AG04449 (cell line): ENCODE results near the gene KCNQ1.

ENCODE experiments used
- CTCF ChIA-PET: fragments of 350-600 bp; formaldehyde crosslinking; extraction: SDS; loops from one replicate; lab custom pipeline; 2021; ENCODE audit warnings: antibody characterized with exemption; lab: Yijun Ruan, JAX
- POLR2A ChIA-PET: fragments of 400-600, 350-600 bp; formaldehyde crosslinking; extraction: SDS; loops from one replicate; lab custom pipeline; 2020; ENCODE audit warnings: antibody characterized with exemption, inconsistent platforms; lab: Yijun Ruan, JAX
- DNase-seq: peaks from one replicate; pipeline ENCODE4 v3.0.0-alpha.2; 2010; ENCODE audit warnings: low read depth, low spot score
- H3K4me3 ChIP-seq: 2 replicates; pipeline ENCODE4 v1.5.1; 2011; ENCODE audit warnings: low read depth, mild to moderate bottlenecking, control low read depth, low read length
- CTCF ChIP-seq: IDR thresholded peaks from one replicate; pipeline ENCODE4 v1.5.1; 2011; ENCODE audit warnings: mild to moderate bottlenecking, moderate library complexity, low read length, control low read depth, inconsistent platforms; ENCODE audit not compliant: insufficient read depth; ENCODE audit errors: missing control alignments

Gene KCNQ1

GRCh38 chr11:2835751-2836150 lies 390.9 kb downstream of the KCNQ1 start:
- ChIA-PET CTCF (interaction anchor here (1.5 kb wide), 1 partner anchor 17 kb away, joined by 3 read pairs; no protein-coding TSS in a partner anchor), POLR2A (no interaction called here)
- no peak overlapping the region for H3K4me3 ChIP-seq
- TF ChIP-seq CTCF, result no peak
- no peak for DNase-seq

- POLR2A ChIA-PET, result no interaction called here
- TF ChIP-seq CTCF, result no peak
- CTCF ChIA-PET, result interaction anchor here (1.5 kb wide), 1 partner anchor 18 kb away, joined by 3 read pairs; no protein-coding TSS in a partner anchor
Measured at GRCh38 chr11:2836315-2837095, 391.7 kb downstream of the KCNQ1 start.

GRCh38 chr11:2837096-2837601 lies 392.3 kb downstream of the KCNQ1 start:
- POLR2A ChIA-PET, result no interaction called here

More at GRCh38 chr11:2836315-2837095, 391.7 kb downstream of the KCNQ1 start:
- no peak overlapping the region for H3K4me3 ChIP-seq
- no peak for DNase-seq

GRCh38 chr11:2837651-2838050 lies 392.8 kb downstream of the KCNQ1 start:
- DNase-seq, result no peak
- ChIA-PET POLR2A (no interaction called here), CTCF (no interaction called here)
- no peak for TF ChIP-seq CTCF
- H3K4me3 ChIP-seq, result no peak overlapping the region

More at GRCh38 chr11:2837096-2837601, 392.3 kb downstream of the KCNQ1 start:
- CTCF ChIA-PET, result no interaction called here
- H3K4me3 ChIP-seq, result no peak overlapping the region
- DNase-seq, result no peak
- TF ChIP-seq CTCF, result peak; percentile 17

GRCh38 chr11:2838091-2838490 lies 393.3 kb downstream of the KCNQ1 start:
- ChIA-PET POLR2A (no interaction called here), CTCF (no interaction called here)
- no peak for DNase-seq
- H3K4me3 ChIP-seq, result no peak overlapping the region
- TF ChIP-seq CTCF, result no peak

- no peak overlapping the region for H3K4me3 ChIP-seq
- POLR2A ChIA-PET, result no interaction called here
- CTCF ChIA-PET, result no interaction called here
Measured at GRCh38 chr11:2838676-2839294, 394.0 kb downstream of the KCNQ1 start.

More at GRCh38 chr11:2838676-2839294, 394.0 kb downstream of the KCNQ1 start:
- no peak for DNase-seq
- no peak for TF ChIP-seq CTCF
